ENCODE results near the gene SESN2. TPM values are rescaled to one million over a fixed set of nuclear protein-coding genes. Genes with fewer than 3 reads are reported as not detected.

The SESN2 gene
- 21.8 and 26.8 TPM in 2 replicates for total RNA-seq

DNA sequence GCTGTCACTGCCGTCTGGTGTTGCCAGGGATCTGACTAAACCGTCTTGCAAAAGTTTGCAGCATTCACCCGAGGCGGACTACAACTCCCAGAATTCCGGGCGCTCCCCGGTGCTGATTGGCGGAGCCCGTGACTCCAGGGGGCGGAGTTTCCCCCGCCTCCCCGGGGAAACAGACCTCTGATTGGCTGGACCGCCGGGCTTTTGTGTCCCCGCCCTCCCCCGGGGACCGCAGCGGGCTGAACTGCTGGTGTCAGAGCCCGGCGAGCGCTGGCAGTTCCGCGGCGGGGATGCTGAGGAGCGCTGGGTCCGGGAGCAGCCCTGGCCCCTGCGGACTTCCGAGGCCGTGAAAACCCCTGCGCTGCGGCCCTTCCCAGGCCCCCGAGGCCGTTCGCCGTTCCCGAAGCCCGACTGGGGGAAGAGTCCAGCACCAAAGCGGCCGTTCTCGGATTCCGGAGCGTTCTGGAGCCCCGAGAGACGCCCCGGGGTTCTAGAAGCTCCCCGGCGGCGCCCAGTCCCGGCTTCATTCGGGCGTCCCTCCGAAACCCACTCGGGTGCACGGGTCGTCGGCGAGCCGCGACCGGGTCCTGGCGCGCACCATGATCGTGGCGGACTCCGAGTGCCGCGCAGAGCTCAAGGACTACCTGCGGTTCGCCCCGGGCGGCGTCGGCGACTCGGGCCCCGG lies at the start of gene SESN2:
TSS of gene SESN2 (plus strand) at position 267 of the 682 bp plus-strand sequence. CDS start at position 597, 330 bp downstream.

GRCh38 chr1:28232558-28233263 lies 26.6 kb upstream of the SESN2 start, which contains the start of gene DNAJC8:
DNAJC8 (minus strand) TSS chr1:28233029; CDS start chr1:28232998, 31 bp downstream.

DNA sequence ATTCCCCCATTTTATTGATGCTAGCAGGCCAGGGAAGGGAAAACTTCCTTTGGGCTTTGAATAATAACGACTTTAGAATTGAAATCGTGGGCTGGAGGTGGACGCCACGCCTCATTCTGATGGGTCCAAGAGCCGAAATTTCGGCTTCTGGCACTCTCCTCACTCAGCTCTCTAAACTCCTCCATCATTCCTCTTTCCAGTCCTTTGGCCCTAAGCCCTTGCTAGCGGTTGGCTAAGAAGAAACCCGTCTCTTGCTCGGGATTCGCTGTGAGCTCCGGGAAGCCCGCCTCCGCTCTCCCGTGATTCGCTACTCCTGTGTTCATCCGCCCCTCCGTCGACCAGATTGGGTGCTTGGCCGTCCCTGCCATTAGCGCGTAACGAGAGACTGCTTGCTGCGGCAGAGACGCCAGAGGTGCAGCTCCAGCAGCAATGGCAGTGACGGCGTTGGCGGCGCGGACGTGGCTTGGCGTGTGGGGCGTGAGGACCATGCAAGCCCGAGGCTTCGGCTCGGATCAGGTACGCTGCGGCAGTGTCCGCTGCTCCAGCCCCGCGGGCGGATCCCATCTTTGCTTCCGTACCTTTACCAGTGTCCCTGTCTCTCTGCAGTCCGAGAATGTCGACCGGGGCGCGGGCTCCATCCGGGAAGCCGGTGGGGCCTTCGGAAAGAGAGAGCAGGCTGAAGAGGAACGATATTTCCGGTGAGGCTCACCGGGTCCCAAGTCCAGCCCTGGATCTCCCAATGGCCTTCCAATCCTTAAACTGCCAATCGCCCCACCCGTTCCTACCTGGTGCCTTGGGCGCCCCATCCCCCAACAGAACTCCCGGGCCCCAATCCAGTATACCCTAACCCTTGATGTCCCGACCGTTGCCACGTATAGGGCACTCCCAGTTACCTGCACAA lies 23.3 kb upstream of the SESN2 start, which contains the start of gene ATP5IF1:
TSS of gene ATP5IF1 (plus strand) at position 370 of the 901 bp plus-strand sequence. CDS start at position 430, 60 bp downstream.

Other genes starting within 250 kb of the SESN2 start
- 11.2 and 19.0 TPM in 2 replicates for gene EYA3, start 170.9 kb upstream of the SESN2 start, total RNA-seq
- gene PTAFR, start 82.8 kb upstream of the SESN2 start, total RNA-seq = 7.2 and 13.1 TPM in 2 replicates
- 56.1 and 61.7 TPM in 2 replicates for gene DNAJC8, start 26.5 kb upstream of the SESN2 start, total RNA-seq
- gene ATP5IF1, start 23.4 kb upstream of the SESN2 start, total RNA-seq = 401 and 607 TPM in 2 replicates
- gene MED18, start 69.5 kb downstream of the SESN2 start, total RNA-seq = 14.4 and 16.6 TPM in 2 replicates
- 18.1 and 18.2 TPM in 2 replicates for gene PHACTR4, start 110.2 kb downstream of the SESN2 start, total RNA-seq
- gene RCC1, start 246.5 kb downstream of the SESN2 start, total RNA-seq = 56.9 and 70.2 TPM in 2 replicates